ENCODE measurements around the gene E2F3. TPM values are rescaled to one million over a fixed set of nuclear protein-coding genes. Genes with fewer than 3 reads are reported as not detected.
"Not testable (repeated sequence)": the region's sequence is repeated elsewhere in the genome, so short reads cannot be mapped to it uniquely, and the experiment has no call there.

Gene E2F3
- total RNA-seq, 4 donors from 2014 or later = 1.8 to 5.5 (median 3.3) TPM

GRCh38 chr6:20498041-20498385, 96.3 kb downstream of the E2F3 start:
- no peaks in the 10 kb centered on the region for H3K4me1 ChIP-seq
- no peaks in the 10 kb centered on the region for H3K36me3 ChIP-seq
- TF ChIP-seq, protein P1, sequence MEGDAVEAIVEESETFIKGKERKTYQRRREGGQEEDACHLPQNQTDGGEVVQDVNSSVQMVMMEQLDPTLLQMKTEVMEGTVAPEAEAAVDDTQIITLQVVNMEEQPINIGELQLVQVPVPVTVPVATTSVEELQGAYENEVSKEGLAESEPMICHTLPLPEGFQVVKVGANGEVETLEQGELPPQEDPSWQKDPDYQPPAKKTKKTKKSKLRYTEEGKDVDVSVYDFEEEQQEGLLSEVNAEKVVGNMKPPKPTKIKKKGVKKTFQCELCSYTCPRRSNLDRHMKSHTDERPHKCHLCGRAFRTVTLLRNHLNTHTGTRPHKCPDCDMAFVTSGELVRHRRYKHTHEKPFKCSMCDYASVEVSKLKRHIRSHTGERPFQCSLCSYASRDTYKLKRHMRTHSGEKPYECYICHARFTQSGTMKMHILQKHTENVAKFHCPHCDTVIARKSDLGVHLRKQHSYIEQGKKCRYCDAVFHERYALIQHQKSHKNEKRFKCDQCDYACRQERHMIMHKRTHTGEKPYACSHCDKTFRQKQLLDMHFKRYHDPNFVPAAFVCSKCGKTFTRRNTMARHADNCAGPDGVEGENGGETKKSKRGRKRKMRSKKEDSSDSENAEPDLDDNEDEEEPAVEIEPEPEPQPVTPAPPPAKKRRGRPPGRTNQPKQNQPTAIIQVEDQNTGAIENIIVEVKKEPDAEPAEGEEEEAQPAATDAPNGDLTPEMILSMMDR (IDR thresholded peaks at IDR 0.05) = no peak
- no peak for TF ChIP-seq POLR2A (IDR thresholded peaks at IDR 0.05)
- H3K9me3 ChIP-seq = no peaks in the 10 kb centered on the region
- intact Hi-C loops (cut with DNase I; ENCODE audit: low total_unique reads) = no loop called here
- no peaks in the 10 kb centered on the region for H3K27me3 ChIP-seq
- no peak overlapping the region for H3K27ac ChIP-seq
- no peak for DNase-seq
- no peak overlapping the region for H3K4me3 ChIP-seq

- Histone ChIP-seq H3K9me3 (no peaks in the 10 kb centered on the region), H3K27ac (no peak overlapping the region), H3K27me3 (no peaks in the 10 kb centered on the region), H3K36me3 (no peaks in the 10 kb centered on the region), H3K4me1 (no peaks in the 10 kb centered on the region), H3K4me3 (no peak overlapping the region)
- intact Hi-C loops (cut with DNase I; ENCODE audit: low total_unique reads) = no loop called here
- TF ChIP-seq, protein P1 (IDR thresholded peaks at IDR 0.05) = no peak
- DNase-seq = no peak
Measured at GRCh38 chr6:20509212-20509611, 107.5 kb downstream of the E2F3 start.

GRCh38 chr6:20511852-20512251, 110.2 kb downstream of the E2F3 start:
- Histone ChIP-seq H3K27ac (no peak overlapping the region), H3K27me3 (no peaks in the 10 kb centered on the region), H3K36me3 (no peaks in the 10 kb centered on the region), H3K4me1 (no peaks in the 10 kb centered on the region), H3K9me3 (no peaks in the 10 kb centered on the region), H3K4me3 (no peak overlapping the region)
- TF ChIP-seq, protein P1 (IDR thresholded peaks at IDR 0.05) = no peak
- no peak for TF ChIP-seq POLR2A (IDR thresholded peaks at IDR 0.05)
- intact Hi-C loops (cut with DNase I; ENCODE audit: low total_unique reads) = no loop called here
- no peak for DNase-seq

DNA sequence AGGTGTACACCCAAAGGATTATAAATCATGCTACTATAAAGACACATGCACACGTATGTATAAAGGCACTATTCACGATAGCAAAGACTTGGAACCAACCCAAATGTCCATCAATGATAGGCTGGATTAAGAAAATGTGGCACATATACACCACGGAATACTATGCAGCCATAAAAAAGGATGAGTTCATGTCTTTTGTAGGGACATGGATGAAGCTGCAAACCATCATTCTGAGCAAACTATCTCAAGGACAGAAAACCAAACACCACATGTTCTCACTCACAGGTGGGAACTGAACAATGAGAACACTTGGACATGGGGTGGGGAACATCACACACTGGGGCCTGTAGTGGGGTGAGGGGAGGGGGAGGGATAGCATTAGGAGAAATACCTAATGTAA, 123.5 kb downstream of the E2F3 start:
- not testable (repeated sequence) for H3K36me3 ChIP-seq, H3K4me1 ChIP-seq, H3K4me3 ChIP-seq, H3K27ac ChIP-seq, DNase-seq, H3K27me3 ChIP-seq, H3K9me3 ChIP-seq
- intact Hi-C loops (cut with DNase I; ENCODE audit: low total_unique reads) = loop anchor here (5.0 kb wide), 1 partner anchor 233 kb away; no protein-coding TSS in a partner anchor

DNA sequence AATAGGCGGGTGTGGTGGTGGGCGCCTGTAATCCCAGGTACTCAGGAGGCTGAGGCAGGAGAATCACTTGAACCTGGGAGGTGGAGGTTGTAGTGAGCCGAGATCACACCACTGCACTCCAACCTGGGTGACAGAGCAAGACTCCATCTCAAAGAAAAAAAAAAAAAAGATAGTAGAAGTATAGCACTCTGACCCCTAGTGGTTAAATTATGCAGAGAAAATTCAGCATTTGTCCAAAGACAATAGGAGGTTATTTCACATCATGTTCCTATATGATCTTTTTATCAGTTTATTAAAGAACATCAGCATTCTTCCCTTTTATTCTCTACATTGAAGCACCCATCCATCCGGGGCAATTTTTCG, 127.4 kb downstream of the E2F3 start:
- H3K27me3 ChIP-seq, H3K27ac ChIP-seq, H3K4me1 ChIP-seq, H3K9me3 ChIP-seq, H3K36me3 ChIP-seq, DNase-seq, H3K4me3 ChIP-seq: not testable (repeated sequence)
- intact Hi-C loops (cut with DNase I; ENCODE audit: low total_unique reads) = loop anchor here (5.0 kb wide), 1 partner anchor 237 kb away; no protein-coding TSS in a partner anchor
- TF ChIP-seq, protein P1 (IDR thresholded peaks at IDR 0.05) = peak; percentile 34 to 49 (median 40)

GRCh38 chr6:20532881-20533280, 131.2 kb downstream of the E2F3 start:
- intact Hi-C loops (cut with DNase I; ENCODE audit: low total_unique reads) = no loop called here
- TF ChIP-seq POLR2A (IDR thresholded peaks at IDR 0.05) = no peak
- TF ChIP-seq, protein P1 (IDR thresholded peaks at IDR 0.05) = no peak

More at GRCh38 chr6:20532881-20533280, 131.2 kb downstream of the E2F3 start:
- no peak for DNase-seq
- Histone ChIP-seq H3K9me3 (no peaks in the 10 kb centered on the region), H3K4me3 (no peak overlapping the region), H3K4me1 (no peaks in the 10 kb centered on the region), H3K36me3 (no peaks in the 10 kb centered on the region), H3K27ac (no peak overlapping the region), H3K27me3 (no peaks in the 10 kb centered on the region)

All from uterus (tissue), 4 donors.